ENCODE data around the gene RASAL2.
A peak's percentile ranks its signal among the peaks of the same experiment; 100 is the strongest.
"Not testable (repeated sequence)": the region's sequence is repeated elsewhere in the genome, so short reads cannot be mapped to it uniquely, and the experiment has no call there.

Gene RASAL2

DNA sequence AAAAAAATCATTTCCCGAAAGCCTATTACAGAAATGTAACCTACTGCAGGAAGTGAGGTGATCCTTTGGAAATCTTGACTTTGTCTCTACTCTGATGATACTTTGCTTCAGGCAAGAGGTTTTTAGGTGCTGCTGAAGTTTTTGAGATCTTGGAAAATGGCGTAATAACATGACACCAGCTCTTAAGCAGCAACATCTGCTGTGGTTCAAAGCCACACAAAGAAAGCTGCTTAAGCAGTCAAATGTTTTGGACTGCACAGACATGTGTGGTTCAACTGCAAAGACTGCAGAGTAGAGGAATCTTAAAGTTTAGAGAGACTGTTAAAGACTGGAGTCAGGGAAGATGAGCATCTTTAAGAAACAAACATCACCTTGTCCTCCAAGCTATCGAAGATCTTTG is 139.0 kb downstream of the RASAL2 start:
- peak; percentile 57 to 63 for DNase-seq (ENCODE audit: low read depth in 2 of 2)

DNA sequence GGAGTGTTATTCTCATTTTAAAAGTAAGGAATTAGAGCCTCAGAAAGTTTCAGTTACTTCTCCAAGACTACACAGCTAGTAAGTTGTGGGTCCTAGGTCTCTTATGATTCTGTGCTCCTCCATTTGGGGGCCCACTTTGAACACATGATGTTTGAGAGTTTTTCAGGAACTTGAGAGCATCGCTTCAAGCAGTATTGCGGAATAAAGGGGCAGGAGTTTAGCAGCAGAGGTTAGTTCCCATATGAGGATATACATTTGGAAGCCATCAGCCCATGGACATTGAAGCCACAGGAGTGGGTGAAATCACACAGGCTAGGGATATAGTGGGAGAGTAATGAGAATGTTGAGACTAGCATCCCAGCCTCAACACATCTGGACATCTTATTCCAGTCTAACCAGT is 143.2 kb downstream of the RASAL2 start:
- DNase-seq (ENCODE audit: low read depth in 2 of 2) = no peak

DNA sequence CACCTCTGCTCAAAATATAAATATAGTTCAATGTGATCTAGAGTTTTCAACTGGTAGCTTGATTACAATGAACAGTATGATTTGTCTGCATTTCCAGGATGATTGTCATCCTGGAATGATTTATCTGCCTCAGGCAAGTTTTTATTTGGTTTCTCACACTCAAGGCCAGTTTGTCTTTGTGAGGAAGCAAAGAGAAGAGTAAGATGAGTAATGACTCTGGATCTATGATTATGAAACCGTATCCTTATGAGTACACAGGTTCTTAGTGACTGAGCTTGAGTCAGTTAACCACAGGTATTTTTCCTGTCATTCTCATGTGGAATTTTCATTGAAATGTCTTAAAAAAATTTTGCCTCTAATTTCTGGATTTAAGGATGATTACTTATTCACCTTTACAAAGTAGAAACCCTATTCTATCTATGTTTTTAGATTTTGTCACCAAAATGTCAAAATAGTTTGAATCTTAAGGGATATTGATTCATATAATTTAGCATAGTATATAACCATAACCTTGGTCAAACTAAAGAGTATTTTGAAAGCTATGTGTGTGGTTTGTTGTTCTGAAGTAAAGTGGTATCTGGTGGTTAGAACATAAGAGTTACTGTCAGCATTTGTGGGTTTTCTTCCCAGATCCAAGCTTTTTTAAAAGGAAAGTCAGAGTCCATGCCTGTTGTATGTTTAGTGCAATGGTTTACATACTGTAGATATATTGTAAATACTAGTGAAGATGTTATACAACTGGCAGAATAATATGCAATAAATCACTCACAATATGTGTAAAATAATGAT is 145.0 kb downstream of the RASAL2 start:
- DNase-seq (ENCODE audit: low read depth in 2 of 2) = peak; percentile 96 to 97

DNA sequence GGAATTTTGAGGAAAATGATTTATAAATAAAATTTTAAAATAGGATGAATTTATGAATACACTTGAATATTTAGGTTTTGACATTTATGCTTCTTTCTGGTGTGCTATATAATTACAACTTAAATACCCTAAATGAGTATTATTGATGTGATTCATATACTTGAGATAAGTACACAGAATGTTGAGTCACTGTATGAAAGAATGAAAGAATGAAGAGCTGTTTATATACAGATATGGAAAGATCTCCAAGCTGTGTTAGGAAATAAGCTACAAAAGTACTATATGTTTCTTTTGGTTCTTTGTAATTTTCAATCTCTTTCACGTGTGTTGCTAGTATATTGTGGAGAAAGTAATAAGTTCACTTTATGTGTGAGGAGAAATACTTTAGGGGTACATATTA is 147.2 kb downstream of the RASAL2 start:
- no peak for DNase-seq (ENCODE audit: low read depth in 2 of 2)

DNA sequence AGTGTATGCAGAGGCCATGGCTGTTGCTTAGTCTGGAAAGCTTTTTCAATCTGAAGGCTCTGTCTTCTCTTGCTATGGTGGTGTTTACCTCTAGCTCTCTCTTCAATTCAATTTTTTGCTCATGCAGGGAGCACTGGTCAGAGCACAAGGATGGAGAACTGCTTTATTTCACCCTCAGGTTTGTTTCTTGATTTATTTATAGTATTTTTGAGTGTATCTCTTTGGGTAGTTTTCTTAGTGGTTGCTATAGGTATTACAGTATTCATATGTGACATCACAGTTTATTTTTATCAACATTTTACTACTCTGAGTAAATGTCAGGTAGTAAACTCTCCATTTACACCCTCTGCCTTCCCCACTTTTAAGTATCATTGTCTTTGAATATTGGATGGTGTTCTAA is 147.9 kb downstream of the RASAL2 start:
- DNase-seq (ENCODE audit: low read depth in 2 of 2) = no peak

DNA sequence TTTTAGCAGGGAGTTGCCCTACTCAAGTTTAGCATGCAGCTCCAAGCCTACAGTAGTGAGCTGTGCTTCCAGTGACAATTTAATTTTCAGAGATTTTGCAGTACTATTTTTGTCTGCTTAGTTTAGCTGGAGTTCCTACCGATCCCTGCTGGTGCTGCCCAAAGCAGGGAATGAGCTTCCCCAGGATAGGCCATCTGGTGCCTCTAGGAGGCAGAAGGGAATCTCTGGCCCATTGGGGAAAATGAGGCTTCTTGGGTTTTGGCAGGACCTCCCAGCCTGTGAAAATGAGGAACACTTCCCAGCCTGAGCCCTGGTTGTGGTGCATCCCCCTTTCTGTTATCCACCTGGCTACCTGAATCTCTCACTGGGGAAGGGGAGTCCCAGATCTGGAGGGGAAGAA is 149.2 kb downstream of the RASAL2 start:
- no peak for DNase-seq (ENCODE audit: low read depth in 2 of 2)

DNA sequence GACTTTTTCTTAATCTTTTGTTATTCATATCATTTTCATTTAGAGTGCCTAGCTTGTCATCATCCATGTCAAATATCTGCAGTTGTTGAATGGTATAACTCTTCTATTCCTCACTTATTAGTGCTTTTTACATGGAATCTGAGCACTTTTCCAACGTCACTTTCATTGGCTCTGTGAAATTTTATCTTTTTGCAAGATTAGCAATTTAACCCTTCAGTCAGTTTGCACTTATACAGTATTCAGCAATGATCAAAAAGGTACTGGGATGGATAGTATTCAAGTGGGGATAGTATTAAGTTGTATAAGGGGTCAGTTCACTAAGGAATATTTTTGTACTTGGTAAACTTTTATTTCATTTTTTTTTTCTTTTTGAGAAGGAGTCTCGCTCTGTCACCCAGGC is 150.0 kb downstream of the RASAL2 start:
- DNase-seq (ENCODE audit: low read depth in 2 of 2) = no peak

DNA sequence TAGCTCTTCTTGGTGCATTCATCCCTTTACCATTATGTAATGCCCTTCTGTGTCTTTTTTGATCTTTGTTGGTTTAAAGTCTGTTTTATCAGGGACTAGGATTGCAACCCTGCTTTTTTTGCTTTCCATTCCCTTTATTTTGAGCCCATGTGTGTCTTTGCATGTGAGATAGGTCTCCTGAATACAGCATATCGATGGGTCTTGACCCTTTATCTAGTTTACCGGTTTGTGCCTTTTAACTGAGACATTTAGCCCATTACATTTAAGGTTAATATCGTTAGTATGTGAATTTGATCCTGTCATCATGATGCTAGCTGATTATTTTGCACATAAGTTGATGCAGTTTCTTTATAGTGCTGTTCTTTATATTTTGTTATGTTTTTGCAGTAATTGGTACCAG is 154.4 kb downstream of the RASAL2 start:
- not testable (repeated sequence) for DNase-seq (ENCODE audit: low read depth in 2 of 2)

DNA sequence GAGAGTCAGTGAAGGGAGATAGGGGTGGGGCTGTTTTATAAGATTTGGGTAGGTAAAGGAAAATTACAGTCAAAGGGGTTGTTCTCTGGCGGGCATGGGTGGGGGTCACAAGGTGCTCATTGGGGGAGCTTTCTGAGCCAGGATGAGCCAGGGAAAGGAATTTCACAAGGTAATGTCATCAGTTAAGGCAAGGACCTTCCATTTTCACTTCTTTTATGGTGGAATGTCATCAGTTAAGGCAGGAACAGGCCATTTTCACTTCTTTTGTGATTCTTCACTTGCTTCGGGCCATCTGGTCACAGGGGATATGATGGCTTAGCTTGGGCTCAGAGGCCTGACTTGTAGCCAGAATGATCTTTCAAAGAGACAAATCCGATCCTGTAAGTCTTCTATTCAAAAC is 159.7 kb downstream of the RASAL2 start:
- not testable (repeated sequence) for DNase-seq (ENCODE audit: low read depth in 2 of 2)

DNA sequence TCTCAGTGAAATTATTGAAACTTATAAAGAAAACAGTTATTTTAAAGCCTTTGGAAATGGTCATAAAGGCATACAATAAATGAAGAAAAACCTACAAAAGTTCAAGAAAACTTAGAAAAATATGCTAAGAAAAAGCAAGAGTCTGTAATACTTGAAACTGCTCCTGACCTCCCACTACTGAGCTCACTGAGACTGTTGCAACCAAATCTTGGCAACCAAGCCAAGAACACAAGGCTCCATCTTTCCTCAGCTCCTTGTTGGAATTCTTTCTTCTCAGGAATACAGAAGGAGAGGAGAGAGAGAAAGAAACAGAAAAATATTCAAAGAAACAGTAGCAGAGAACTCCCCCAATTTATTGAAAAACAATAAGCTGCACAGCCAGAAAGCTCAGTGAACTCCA is 160.5 kb downstream of the RASAL2 start:
- DNase-seq (ENCODE audit: low read depth in 2 of 2) = no peak

DNA sequence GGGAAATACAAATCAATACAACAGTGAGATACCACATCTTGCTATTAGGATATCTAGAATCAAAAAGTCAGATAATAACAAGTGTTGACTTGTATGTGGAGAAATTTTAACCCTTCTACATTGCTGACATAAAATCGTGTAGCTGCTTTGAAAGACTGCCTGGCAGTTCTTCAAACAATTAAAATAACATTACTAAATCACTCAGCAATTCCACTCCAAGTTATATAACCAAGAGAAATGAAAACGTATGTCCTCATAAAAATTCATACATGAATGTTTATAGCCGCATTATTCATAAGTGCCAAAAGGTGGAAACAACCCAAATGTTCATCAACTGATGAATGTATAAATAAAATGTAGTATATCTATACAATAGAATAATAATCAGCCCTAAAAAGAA is 164.6 kb downstream of the RASAL2 start:
- no peak for DNase-seq (ENCODE audit: low read depth in 2 of 2)

DNA sequence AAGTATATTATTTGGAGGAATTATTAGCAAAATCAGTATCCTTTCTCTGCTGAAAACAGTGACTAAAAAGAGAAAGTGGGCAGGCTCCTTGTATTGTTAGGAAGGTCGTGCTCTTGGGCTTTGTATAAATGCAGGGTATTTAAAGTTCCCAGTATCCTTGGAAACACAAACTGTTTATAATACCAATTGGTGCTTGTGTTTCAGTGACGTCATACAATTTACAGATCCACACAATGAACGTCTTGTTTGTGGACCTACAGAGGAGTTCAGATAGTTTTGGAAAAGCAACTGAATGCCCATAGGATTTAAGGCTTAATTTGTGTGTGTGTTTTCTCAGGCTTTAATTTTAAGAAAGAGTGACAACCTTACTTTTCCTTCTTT is 168.2 kb downstream of the RASAL2 start:
- no peak for DNase-seq (ENCODE audit: low read depth in 2 of 2)

DNA sequence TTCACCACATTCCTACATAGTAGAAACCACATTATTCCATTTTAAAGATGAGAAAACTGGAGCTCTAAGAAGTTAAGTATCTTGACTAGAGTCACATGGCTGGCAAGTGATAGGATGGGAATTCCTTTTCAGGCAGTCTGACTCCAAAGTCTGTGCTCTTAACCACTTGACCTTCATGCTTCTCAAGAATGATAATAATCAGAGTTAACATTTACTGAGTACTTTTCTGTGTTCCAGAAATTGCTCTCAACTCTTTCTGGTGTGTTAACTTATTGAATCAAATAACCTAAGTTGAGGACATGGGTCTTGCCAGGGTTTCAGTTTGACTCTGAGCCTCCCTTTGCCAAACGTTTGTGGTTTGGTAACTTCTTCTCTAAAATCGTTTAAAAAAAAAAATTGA is 169.4 kb downstream of the RASAL2 start:
- DNase-seq (ENCODE audit: low read depth in 2 of 2) = no peak

DNA sequence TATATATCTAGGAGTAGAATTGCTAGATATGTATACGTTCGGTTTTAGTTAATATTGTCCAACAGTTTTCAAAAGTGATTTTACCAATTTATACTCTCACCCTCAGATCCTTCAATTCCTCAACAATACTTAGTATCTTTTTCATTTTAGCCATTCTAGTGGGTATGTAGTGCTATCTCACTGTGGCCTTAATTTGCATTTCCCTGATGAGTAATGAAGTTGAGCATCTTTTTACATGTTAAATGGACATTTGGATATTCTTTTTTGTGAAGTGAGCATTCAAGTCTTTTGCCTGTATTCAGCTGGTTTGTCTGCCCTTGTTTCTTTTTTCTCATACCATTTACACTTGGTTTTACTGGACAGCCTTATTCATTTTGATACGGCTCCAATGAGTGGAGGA is 172.2 kb downstream of the RASAL2 start:
- no peak for DNase-seq (ENCODE audit: low read depth in 2 of 2)

DNA sequence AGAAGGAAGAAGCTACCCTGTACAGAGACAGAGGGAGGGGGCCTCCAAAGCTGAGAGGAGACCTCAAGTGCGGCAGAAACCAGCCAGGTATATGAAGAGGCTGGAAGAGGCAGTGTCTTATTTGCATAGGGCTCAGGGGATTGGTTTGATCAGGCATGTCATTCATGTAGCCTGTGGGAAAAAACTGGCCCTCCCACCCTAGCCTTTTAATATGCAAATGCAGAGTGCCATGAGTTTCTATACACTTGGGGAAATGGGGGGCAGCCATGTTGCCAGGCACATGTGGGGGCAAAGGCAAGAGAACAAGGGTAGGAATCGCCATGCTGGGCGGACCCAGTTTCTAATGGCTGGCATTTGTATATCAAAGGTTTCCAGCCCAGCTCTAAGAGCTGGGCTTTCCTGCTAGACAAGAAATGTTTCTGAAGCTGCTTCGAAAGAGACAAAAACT is 172.7 kb downstream of the RASAL2 start:
- DNase-seq (ENCODE audit: low read depth in 2 of 2) = no peak

DNA sequence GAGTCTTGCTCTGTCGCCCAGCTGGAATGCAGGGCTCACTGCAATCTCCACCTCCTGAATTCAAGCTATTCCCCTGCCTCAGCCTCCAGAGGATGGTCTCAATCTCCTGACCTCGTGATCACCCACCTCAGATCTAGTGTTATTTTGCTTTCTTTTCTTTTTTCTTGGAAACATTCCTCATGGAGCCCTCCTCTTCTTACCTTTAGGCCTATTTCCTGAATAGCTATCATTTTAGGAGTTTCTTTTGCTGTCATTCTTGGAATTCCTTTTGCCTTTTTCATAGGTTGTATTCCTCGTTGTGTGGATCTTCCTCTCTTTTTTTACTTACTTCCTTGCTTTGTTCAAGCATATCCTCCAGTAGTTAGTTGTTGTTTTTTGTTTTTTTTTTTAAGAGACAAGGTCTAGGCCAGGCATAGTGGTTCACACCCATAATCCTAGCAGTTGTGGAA is 173.8 kb downstream of the RASAL2 start:
- DNase-seq (ENCODE audit: low read depth in 2 of 2) = peak; percentile 28 to 41

DNA sequence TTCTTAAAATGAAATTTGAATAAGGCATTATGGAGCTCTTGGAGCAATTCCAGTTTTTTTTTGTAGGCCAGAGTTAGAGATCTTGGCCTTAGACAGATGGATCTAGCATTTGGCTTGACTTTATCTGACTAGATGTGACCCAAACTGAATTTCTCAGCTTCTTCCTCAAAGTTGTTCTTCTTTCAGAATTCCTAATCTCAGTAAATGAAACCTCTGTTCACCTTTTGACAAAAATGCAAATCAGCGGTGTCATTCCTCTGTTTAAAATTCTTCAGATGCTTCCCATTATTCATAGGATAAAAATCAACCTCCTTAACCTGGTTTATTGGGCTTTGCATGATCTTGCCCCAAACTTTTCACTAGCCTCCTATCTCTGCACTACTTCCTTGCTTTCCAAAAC is 177.6 kb downstream of the RASAL2 start:
- DNase-seq (ENCODE audit: low read depth in 2 of 2) = no peak

DNA sequence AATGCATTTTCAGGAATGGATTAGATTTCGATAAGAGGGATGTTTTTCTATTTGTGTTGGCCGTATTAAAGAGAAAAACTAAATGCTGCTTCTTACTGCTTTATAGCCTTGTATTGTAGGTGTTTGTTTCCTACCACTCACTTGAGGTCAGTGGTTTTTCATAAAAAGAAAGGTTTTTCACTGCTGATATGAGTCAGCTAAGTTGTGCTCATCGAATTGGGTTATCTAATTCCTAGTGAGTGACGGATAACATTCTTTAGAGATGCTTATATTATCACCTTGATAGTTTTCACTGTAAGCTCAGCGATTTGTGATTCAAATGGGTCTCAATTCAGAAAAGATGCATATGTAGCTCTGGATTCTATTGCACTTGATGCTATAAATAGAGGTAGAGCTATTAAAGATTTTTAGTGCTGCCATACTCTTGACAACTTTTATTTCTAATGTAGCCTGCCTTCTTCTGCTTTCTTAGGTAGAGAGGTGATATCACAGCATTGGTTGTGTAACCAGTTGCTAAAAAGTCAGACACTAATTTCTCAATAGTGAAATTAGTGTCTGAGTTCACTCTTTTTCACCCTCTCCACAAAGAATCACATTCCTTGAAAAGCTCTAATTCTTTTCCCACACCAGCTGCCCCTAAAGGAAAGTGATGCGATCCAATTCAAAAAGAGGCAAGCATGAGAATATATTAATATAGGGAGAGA is 180.0 kb downstream of the RASAL2 start:
- no peak for DNase-seq (ENCODE audit: low read depth in 2 of 2)

DNA sequence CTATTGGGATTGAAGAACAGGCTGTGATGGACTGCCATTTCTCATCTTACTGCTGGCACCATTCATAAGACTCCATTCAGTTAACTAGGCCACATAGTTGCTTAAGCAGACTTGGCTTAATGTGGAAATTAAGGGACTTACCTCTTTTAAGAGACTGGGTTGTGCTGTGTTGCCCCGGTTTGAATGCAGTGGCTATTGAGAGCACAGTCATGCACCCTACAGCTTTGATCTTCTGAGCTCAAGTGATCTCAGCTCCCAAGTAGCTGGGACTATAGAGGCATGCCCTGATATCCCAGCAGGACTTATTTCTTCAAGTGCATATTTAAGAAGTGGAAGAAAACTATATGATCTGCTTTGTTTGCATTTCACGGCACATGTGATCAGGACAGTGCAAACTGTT is 181.1 kb downstream of the RASAL2 start:
- DNase-seq (ENCODE audit: low read depth in 2 of 2) = no peak

DNA sequence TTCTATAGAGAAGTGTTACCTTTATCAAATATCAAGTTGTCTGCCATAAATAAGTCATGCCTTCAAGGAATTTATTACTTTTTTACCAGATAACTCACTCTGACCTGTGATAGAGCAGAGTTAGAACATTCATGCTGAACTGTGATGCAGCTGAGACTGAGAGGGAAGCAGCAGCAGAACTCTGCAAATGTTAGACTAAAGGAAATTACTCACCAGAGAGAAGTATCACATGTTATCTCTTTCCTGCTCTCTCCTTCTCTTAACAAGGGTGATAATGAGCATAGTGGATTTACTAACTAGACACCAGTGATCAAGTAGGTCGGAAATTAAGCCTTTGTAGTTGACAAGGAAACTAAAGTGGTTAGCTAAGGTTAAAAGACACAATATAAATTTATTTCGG is 181.6 kb downstream of the RASAL2 start:
- DNase-seq (ENCODE audit: low read depth in 2 of 2) = no peak

DNA sequence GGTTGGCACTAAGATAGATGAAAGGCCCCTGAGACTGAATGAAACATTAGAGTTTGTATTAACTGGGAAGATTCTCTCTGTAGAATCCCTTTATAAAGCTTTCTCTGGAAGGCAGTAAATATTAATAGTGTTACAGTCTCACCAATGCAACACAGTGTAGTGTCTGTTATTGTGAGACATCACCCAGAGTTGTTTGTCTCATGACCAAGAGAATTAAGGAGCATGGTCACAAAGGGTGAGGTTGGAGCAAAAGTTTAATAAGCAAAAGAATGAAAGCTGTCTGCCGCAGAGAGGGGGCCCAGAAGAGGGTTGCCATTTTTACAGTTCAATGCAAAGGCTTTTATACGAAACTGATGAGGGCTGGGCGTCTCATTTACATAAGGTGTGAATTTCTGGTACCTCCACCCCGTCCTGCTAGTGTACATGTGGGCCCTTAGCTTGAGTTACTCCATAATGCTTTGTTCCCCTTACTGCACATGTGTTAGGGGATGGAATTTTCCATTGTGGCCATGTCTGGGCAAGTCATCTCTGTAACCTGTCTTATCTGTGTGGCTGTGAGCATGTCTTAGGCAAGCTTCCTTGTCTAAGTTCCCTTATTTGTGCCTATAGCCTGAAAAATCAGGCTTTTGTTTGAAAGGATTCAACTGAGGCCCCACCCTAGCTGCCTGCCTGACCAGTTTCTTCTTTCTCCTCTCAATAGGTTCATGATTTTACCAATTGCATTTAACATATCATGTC is 184.1 kb downstream of the RASAL2 start:
- no peak for DNase-seq (ENCODE audit: low read depth in 2 of 2)

DNA sequence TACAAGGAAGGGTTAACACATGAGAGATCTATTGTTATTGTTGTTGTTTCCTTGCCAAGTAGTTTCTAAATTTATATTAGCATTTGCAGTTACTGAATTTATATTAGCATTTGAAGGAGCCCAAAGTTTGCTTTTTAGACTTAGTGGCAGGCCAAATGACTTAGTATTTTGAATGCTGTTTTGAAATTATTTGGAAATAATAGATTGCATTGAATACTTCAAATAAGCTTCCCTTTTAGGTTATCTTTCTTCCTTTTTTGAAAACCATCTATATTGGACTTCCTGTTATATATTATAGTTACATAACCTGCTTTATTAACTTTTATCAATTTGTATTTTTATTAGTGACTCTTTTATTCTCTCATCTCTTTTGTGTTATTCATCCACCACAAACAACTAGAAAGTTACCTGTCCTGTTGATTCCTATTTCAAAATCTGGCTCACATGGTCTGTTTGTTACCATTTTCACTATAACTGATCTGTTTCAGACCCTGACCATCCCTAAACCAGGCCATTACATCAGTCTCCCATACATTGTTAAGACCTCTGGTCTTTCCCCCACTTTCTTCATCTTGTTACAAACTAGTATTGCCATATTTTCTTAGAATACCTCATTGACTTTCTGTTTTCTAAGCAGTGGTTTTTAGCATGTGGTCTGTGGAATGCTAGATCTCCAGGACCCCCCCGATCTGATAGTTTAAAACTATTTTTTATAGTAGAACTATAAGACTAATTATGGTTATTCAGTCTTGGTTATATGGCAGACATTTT is 185.2 kb downstream of the RASAL2 start:
- no peak for DNase-seq (ENCODE audit: low read depth in 2 of 2)
